OCI-LY3 (cell line): ENCODE data around the gene PTPN6.
"Not testable (repeated sequence)": the region's sequence is repeated elsewhere in the genome, so short reads cannot be mapped to it uniquely, and the experiment has no call there.

Source experiments
- H2AFZ ChIP-seq: fragments of 200-600, 300-600 bp; shearing (Covaris generic); 2 replicates; pipeline ENCODE4 v1.6.0; 2014; ENCODE audit warnings: antibody characterized with exemption, low read depth, low read length
- H3K27ac ChIP-seq: fragments of 200-600, 300-600 bp; sonication (generic); 2 replicates; pipeline ENCODE4 v1.5.1; 2014; ENCODE audit warnings: mild to moderate bottlenecking, low read length, moderate library complexity, mixed read lengths
- H3K27me3 ChIP-seq: fragments of 200-600, 300-600 bp; sonication (generic); 2 replicates; pipeline ENCODE4 v1.6.1; 2014; ENCODE audit warnings: low read depth, low read length, mixed read lengths
- H3K36me3 ChIP-seq: fragments of 200-600, 300-600 bp; sonication (generic); replicated peaks from 2 replicates; pipeline ENCODE3; 2014; ENCODE audit warnings: low read depth, low read length, mixed read lengths
- H3K4me1 ChIP-seq: fragments of 300-600, 200-600 bp; sonication (generic); 2 replicates; pipeline ENCODE4 v1.6.1; 2014; ENCODE audit warnings: low read length, mixed read lengths
- H3K4me2 ChIP-seq: fragments of 200-600, 300-600 bp; sonication (generic); 2 replicates; pipeline ENCODE4 v1.6.1; 2014; ENCODE audit warnings: low read length, mixed read lengths
- H3K4me3 ChIP-seq: fragments of 300-600, 200-600 bp; sonication (generic); 2 replicates; pipeline ENCODE4 v1.5.1; 2014; ENCODE audit warnings: antibody characterized with exemption, mild to moderate bottlenecking, low read length, moderate library complexity
- H3K79me2 ChIP-seq: fragments of 300-600, 200-600 bp; shearing (Covaris generic); 2 replicates; pipeline ENCODE4 v1.6.1; 2014; ENCODE audit warnings: mild to moderate bottlenecking, low read length, mixed read lengths
- H3K9ac ChIP-seq: fragments of 300-600, 200-600 bp; shearing (Covaris generic); 2 replicates; pipeline ENCODE4 v1.6.0; 2014; ENCODE audit warnings: mild to moderate bottlenecking, low read length, moderate library complexity
- H3K9me3 ChIP-seq: fragments of 200-600, 300-600 bp; shearing (Covaris generic); 2 replicates; pipeline ENCODE4 v1.6.1; 2014; ENCODE audit warnings: low read length, mixed read lengths; ENCODE audit not compliant: insufficient read depth
- H4K20me1 ChIP-seq: fragments of 200-600, 300-600 bp; sonication (generic); 2 replicates; pipeline ENCODE4 v1.6.1; 2016; ENCODE audit warnings: low read length, mixed read lengths; ENCODE audit not compliant: insufficient read depth
- EZH2phosphoT487 ChIP-seq: fragments of 200-600 bp; shearing (Covaris generic); IDR thresholded peaks from 2 replicates; pipeline ENCODE4 v1.6.1; 2018; ENCODE audit warnings: antibody characterized with exemption, mixed run types, low read depth
- TF ChIP-seq, protein P1 (sequence below): fragments of 200-600, 300-600 bp; sonication (generic); IDR thresholded peaks from 2 replicates; pipeline ENCODE4 v1.5.1; 2014; ENCODE audit warnings: antibody characterized with exemption, low read length, low read depth

PTPN6 gene

DNA sequence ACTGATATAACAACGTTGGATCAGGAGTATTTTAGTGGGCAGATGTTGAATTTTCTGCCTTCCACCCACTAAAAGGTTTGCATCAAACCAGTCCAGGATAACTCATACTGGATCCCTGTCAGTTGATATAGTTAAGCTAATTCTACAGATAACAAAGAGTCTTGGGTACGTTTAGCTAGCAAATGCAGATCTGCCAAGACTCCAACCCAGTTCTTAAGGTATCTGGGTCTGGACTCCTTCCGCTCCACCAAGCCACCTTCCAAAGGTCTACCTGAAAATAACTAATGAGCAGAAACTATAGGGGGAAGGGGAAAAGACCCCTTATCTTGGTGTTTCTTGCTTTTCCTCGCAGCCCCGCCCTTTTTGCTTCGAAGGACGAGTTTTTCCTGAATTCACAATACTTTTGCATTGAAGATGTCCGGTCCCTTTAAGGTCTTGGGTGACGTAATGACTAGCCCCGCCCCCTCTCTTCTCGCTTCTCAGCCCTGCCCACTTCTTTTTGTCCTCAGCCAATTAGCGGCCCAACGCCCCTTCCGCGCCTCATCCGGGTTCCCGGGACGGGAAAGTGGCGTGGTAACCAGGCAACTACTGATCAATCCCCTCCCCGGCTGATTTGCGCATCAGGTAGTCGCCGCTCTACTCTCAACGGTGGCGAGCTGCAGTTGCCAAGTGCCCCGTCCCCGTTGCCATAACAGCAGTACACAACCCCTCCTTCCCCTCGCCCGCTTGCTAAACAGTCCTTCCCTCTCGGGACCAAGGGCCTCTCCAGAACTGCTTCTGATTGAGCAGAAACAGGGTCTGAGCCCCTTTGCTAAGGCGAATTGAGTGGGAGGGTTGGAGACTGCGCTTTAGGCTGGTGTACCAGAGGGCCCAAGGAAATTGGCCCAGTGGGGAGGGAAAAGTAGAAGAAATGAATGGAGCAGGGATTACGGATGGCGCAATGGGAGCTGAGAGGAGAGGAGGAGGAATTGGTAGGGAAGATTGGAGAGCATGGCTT, 46.6 kb upstream of the PTPN6 start, which contains the start of gene LRRC23:
TSS of gene LRRC23 (plus strand) at position 543 of the 997 bp plus-strand sequence. CDS start 812 bp downstream, outside the sequence.
- Histone ChIP-seq H3K9me3 (no peaks in the 10 kb centered on the region), H3K9ac (peak within 1 kb of the TSS; percentile 72), H3K36me3 (no peaks in the 10 kb centered on the region), H3K4me3 (peak within 1 kb of the TSS; percentile 88), H3K79me2 (no peaks in the 10 kb centered on the region), H3K4me2 (peak within 1 kb of the TSS; percentile 89), H4K20me1 (no peaks in the 10 kb centered on the region), H2AFZ (peak within 1 kb of the TSS; percentile 94), H3K27me3 (no peaks in the 10 kb centered on the region), H3K4me1 (peaks cover 13% of the 10 kb centered on the region), H3K27ac (no peak within 1 kb of the TSS)
- TF ChIP-seq EZH2phosphoT487 = no peak
- TF ChIP-seq, protein P1, sequence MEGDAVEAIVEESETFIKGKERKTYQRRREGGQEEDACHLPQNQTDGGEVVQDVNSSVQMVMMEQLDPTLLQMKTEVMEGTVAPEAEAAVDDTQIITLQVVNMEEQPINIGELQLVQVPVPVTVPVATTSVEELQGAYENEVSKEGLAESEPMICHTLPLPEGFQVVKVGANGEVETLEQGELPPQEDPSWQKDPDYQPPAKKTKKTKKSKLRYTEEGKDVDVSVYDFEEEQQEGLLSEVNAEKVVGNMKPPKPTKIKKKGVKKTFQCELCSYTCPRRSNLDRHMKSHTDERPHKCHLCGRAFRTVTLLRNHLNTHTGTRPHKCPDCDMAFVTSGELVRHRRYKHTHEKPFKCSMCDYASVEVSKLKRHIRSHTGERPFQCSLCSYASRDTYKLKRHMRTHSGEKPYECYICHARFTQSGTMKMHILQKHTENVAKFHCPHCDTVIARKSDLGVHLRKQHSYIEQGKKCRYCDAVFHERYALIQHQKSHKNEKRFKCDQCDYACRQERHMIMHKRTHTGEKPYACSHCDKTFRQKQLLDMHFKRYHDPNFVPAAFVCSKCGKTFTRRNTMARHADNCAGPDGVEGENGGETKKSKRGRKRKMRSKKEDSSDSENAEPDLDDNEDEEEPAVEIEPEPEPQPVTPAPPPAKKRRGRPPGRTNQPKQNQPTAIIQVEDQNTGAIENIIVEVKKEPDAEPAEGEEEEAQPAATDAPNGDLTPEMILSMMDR = no peak

DNA sequence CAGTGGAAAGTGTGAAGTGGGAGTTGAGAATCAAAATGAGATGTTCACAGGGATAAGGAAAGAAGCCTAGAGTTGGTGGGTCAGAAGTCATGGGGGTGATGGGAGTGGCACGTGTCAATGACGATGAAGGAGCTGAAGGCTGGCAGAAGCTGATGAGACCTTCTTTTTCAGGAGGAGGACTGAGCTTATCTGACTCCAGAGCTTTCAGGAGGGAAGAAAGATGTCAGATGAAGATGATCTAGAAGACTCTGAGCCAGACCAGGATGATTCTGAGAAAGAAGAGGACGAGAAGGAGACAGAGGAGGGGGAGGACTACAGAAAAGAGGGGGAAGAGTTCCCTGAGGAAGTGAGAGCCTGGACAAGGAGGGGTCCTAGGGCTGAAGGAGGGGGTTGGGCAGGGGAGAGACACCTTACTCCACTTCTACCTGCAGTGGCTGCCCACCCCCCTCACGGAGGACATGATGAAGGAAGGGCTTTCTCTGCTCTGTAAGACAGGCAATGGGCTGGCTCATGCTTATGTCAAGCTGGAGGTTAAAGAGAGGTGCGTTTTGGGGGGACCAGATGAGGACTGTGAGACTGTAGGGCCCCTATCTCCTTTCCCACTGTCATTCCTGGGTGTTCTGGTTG, 45.6 kb upstream of the PTPN6 start:
- Histone ChIP-seq H3K27ac (no peak overlapping the region), H3K36me3 (no peaks in the 10 kb centered on the region), H2AFZ (no peak overlapping the region), H4K20me1 (no peaks in the 10 kb centered on the region), H3K4me2 (peak overlapping the region; percentile 89), H3K4me1 (peaks cover 13% of the 10 kb centered on the region), H3K27me3 (no peaks in the 10 kb centered on the region), H3K9ac (peak overlapping the region; percentile 72), H3K79me2 (no peaks in the 10 kb centered on the region), H3K4me3 (peak overlapping the region; percentile 88), H3K9me3 (no peaks in the 10 kb centered on the region)
- TF ChIP-seq, protein P1 = no peak
- no peak for TF ChIP-seq EZH2phosphoT487

DNA sequence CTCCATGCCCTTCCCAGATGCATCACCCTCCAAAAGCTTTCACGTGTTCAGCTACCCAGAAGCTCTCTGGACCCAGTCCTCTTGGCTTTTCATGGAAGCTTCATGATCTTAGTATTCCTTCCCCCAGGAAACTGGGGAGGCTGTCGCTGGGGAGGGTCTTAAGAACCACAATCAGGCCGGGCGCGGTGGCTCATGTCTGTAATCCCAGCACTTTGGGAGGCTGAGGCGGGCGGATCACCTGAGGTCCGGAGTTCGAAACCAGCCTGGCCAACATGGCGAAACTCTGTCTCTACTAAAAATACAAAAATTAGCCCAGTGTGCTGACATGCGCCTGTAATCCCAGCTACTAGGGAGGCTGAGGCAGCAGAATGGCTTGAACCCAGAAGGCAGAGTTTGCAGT, 43.0 kb upstream of the PTPN6 start:
- not testable (repeated sequence) for H3K36me3 ChIP-seq, H3K4me3 ChIP-seq

GRCh38 chr12:6909421-6910145, 41.6 kb upstream of the PTPN6 start:
- Histone ChIP-seq H3K27me3 (no peaks in the 10 kb centered on the region), H3K9me3 (no peaks in the 10 kb centered on the region)

More for the DNA sequence above, 43.0 kb upstream of the PTPN6 start:
- H3K4me2 ChIP-seq, H3K9me3 ChIP-seq, H4K20me1 ChIP-seq, H3K27ac ChIP-seq, H3K9ac ChIP-seq, H2AFZ ChIP-seq, H3K27me3 ChIP-seq, H3K79me2 ChIP-seq: not testable (repeated sequence)
- peaks cover 13% of the 10 kb centered on the region for H3K4me1 ChIP-seq

More at GRCh38 chr12:6909421-6910145, 41.6 kb upstream of the PTPN6 start:
- H3K79me2 ChIP-seq = peaks cover 2% of the 10 kb centered on the region; the same call in 1 of the 2 replicates
- no peak overlapping the region for H2AFZ ChIP-seq
- H3K4me1 ChIP-seq = peaks cover 13% of the 10 kb centered on the region
- no peak overlapping the region for H3K27ac ChIP-seq
- no peaks in the 10 kb centered on the region for H3K36me3 ChIP-seq
- no peaks in the 10 kb centered on the region for H4K20me1 ChIP-seq
- no peak overlapping the region for H3K4me3 ChIP-seq
- H3K4me2 ChIP-seq = no peak overlapping the region
- no peak overlapping the region for H3K9ac ChIP-seq
- TF ChIP-seq, protein P1 = no peak
- TF ChIP-seq EZH2phosphoT487 = no peak
